GM13977 (cell line): ENCODE data around the gene U2AF2.

ENCODE experiments used
- DNase-seq: peaks from one replicate; pipeline ENCODE4 v3.0.0; 2012; ENCODE audit warnings: low spot score
- in situ Hi-C: fragments of 300-500 bp; cut with MboI; formaldehyde crosslinking; loops from one replicate; pipeline ENCODE4 v1.12.0; 2022; ENCODE audit warnings: low sequenced_read_pairs, low pct_unique_long_range_greater_than_20kb, mixed read lengths, inconsistent platforms; ENCODE audit not compliant: unreplicated experiment
- TF ChIP-seq, protein P1 (sequence below): IDR thresholded peaks from 2 replicates; pipeline ENCODE4 v1.5.1; 2012; ENCODE audit warnings: mild to moderate bottlenecking, control low read depth; ENCODE audit not compliant: insufficient read depth; ENCODE audit errors: extremely low read depth, missing control alignments

U2AF2 gene

GRCh38 chr19:55637534-55637933 lies 17.3 kb upstream of the U2AF2 start:
- in situ Hi-C loops, result no loop called here
- DNase-seq, result no peak
- TF ChIP-seq, protein P1, sequence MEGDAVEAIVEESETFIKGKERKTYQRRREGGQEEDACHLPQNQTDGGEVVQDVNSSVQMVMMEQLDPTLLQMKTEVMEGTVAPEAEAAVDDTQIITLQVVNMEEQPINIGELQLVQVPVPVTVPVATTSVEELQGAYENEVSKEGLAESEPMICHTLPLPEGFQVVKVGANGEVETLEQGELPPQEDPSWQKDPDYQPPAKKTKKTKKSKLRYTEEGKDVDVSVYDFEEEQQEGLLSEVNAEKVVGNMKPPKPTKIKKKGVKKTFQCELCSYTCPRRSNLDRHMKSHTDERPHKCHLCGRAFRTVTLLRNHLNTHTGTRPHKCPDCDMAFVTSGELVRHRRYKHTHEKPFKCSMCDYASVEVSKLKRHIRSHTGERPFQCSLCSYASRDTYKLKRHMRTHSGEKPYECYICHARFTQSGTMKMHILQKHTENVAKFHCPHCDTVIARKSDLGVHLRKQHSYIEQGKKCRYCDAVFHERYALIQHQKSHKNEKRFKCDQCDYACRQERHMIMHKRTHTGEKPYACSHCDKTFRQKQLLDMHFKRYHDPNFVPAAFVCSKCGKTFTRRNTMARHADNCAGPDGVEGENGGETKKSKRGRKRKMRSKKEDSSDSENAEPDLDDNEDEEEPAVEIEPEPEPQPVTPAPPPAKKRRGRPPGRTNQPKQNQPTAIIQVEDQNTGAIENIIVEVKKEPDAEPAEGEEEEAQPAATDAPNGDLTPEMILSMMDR, result no peak

DNA sequence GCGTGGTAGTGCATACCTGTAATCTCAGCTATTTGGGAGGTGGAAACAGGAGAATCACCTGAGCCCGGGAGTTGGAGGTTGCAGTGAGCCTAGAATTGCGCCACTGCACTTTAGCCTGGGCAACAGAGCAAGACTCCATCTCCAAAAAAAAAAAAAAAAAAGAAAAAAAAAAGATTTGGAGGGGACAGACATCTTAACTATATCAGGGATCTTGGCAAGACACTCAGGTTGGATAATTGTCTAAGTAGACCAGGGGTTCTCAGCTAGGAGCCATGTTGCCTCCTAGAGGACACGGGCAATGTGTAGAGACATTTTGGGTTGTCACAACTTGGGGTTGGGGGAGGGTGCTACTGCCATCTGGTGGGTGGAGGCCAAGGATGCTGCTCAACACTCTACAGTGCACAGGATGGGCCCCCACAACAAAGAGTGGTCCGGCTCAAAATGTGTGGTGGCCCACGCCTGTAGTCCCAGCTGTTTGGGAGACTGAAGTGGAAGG lies 15.9 kb upstream of the U2AF2 start:
- DNase-seq, result no peak
- TF ChIP-seq, protein P1, result peak; percentile 60
- in situ Hi-C loops, result no loop called here

DNA sequence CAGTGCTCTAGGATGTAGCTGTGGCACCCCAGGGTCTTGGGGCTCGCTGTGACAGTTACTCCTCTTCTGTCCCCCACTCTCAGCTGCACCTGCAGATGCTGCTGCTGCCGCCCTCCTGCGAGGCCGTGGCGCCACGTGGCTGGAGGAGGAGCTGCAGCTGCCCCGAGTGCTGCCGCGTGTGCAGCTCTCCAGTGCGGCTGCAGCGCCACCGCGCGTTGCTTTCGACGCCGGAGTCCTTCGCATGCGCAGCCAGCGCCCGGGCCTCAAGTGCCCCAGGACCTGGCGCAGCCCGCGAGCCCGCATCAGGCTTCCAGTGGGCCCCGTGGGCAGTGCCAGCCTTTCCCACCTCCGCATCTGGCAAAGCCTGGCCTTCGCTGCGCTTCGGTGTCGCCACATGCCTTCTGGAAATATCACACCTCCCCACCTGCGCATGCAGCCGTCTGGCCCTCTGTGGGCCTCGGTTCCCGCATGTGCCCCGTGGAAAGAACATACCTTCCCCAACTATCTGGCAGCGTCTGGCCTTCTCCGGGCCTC lies 14.7 kb upstream of the U2AF2 start:
- in situ Hi-C loops, result no loop called here
- DNase-seq, result peak; percentile 72
- TF ChIP-seq, protein P1, result peak; percentile 63

- in situ Hi-C loops, result no loop called here
- peak; percentile 83 for DNase-seq
- TF ChIP-seq, protein P1, result no peak
Observed at GRCh38 chr19:55640577-55641425, 14.0 kb upstream of the U2AF2 start, which contains the start of gene ZNF580. Gene ZNF580 (plus strand): TSS chr19:55641002. CDS start chr19:55642509, 1,507 bp downstream.

DNA sequence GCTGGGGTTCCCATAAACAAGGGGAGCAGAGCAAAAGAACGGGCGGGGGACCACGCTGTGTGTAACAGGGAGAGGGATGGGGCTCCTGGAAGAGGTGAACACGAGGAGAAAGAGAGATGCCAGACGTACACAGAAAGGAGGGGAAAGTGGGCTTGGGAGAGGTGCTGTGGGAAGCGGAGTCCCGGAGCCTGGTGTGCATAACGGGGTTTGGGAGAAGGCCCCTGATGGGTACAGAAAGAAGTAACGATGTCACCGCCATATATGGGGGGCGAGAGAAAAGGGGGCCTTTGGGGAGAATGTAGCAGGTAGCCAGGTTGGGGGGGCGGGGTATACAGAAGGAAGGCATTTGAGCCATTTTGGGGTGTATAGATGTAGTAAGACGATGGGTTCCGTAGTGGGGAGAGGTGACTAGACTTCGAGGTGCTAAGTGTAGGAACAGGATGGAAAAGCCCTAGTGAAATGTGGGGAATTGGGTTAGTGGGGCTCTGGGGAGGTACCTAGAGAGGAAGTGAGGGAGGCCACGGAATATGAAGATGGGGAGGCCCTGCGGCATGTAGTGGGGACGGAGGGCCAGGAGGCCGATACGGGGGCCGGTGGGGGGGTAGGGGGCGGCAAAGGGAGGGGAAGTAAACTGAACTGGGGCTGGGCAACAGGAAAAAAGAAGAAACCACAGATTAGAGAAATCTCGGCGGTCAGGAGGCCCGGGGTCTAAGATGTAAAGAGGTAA lies 13.2 kb upstream of the U2AF2 start:
- TF ChIP-seq, protein P1, result no peak
- peak; percentile 61 for DNase-seq
- in situ Hi-C loops, result no loop called here
